ENCODE results near the gene EEF1AKMT3. TPM values are rescaled to one million over a fixed set of nuclear protein-coding genes. Genes with fewer than 3 reads are reported as not detected.

EEF1AKMT3 gene
- total RNA-seq, 4 donors from 2014 or later = 1.9 to 6.7 (median 4.3) TPM

DNA sequence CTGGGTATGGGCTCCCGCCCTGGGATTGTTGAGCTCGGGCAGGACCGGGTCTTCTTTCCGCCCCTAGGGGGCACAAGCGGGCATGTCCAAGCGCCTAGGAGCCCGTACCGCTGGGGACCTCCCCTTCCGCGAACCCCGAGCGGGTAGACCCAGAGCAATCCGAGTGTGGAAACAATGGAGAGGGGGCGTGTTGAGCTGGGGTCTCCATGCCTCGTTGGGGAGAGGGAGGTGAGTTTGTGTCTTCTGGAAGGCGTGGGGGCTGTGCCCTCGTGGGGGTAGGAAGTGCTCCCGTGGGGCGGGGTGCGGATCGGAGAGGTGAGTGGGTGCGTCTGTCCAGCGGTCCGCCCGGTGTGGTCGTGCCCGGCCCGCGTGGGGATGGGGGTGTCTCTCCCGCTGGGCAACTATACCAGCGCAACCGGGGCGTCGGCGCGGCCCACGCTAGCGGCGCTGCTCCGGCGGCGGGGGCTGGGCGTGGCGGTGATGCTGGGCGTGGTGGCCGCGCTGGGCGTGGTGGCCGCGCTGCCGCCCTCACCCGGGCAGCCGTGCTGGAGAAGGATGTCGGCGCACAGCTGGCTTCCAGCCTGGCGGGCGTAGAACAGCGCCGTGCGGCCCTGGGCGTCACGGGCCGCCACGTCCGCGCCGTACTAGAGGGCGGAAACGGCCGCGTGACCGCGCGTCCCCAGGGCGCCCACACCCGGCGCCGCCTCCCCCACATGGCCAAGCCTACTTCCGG lies 46.1 kb upstream of the EEF1AKMT3 start:
- H3K36me3 ChIP-seq = no peaks in the 10 kb centered on the region
- no peaks in the 10 kb centered on the region for H3K9me3 ChIP-seq
- TF ChIP-seq, protein P1, sequence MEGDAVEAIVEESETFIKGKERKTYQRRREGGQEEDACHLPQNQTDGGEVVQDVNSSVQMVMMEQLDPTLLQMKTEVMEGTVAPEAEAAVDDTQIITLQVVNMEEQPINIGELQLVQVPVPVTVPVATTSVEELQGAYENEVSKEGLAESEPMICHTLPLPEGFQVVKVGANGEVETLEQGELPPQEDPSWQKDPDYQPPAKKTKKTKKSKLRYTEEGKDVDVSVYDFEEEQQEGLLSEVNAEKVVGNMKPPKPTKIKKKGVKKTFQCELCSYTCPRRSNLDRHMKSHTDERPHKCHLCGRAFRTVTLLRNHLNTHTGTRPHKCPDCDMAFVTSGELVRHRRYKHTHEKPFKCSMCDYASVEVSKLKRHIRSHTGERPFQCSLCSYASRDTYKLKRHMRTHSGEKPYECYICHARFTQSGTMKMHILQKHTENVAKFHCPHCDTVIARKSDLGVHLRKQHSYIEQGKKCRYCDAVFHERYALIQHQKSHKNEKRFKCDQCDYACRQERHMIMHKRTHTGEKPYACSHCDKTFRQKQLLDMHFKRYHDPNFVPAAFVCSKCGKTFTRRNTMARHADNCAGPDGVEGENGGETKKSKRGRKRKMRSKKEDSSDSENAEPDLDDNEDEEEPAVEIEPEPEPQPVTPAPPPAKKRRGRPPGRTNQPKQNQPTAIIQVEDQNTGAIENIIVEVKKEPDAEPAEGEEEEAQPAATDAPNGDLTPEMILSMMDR (IDR thresholded peaks at IDR 0.05) = peak; percentile 65 to 77 (median 73)
- no peak for TF ChIP-seq EP300 (IDR thresholded peaks at IDR 0.05; ENCODE audit: low read depth)
- H3K4me1 ChIP-seq = peaks cover 3 to 17% (median 9%) of the 10 kb centered on the region in 4 donors
- DNase-seq = peak; percentile 87
- H3K27ac ChIP-seq = peak overlapping the region; percentile 23 to 70 (median 26)
- intact Hi-C loops (cut with DNase I; ENCODE audit: low total_unique reads) = no loop called here
- peaks cover 23% of the 10 kb centered on the region for H3K27me3 ChIP-seq
- in situ Hi-C loops (cut with MboI; ENCODE audit: low pct_ligation_motif_present in 1 of 4, low pct_unique_long_range_greater_than_20kb in 1 of 4, low sequenced_read_pairs in 3 of 4) = no loop called here
- 38% methylated on average over 77 of the region's 79 CpGs; no CpG with 5 or more reads in 1 of the 2 donors for WGBS, 2 donors (ENCODE audit: low coverage in 1 of 2)
- peak overlapping the region; percentile 2 to 59 (median 42) for H3K4me3 ChIP-seq

DNA sequence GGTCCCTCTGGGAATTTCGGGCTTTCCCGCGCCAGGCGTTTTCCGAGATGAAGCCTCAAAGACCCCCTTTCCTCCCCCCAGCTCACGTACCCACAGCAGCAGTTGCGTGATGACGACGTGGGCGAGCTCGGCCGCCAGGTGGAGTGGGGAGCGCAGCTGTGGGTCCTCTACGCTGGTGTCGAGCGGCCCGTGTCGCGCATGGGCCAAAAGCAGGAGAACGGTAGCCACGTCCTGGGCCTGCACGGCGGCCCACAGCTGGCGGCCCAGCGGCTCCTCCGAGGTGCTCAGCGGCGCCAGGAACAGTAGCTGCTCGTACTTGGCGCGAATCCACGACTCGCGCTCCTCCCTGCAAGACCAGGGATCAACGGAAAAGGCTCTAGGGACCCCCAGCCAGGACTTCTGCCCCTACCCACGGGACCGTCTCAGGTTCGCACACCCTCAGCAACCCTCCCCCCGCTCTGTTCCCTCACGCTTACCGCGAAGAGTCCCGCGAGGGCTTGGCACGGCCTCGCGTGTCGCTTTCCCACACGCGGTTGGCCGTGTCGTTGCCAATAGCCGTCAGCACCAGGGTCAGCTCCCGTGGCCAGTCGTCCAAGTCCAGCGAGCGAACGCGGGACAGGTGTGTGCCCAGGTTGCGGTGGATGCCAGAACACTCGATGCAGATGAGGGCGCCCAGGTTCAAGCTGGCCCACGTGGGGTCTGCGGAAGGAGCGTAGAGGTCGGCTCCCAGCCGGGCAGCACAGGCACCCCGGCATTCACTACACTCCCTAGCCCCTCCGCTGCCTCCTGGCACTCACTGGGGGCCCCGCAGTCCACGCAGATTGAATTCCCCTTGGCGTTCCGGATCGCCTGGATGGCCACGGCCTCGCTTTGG lies 45.3 kb upstream of the EEF1AKMT3 start:
- no peak for TF ChIP-seq EP300 (IDR thresholded peaks at IDR 0.05; ENCODE audit: low read depth)
- TF ChIP-seq, protein P1 (IDR thresholded peaks at IDR 0.05) = peak; percentile 27 to 42 (median 36)
- in situ Hi-C loops (cut with MboI; ENCODE audit: low pct_ligation_motif_present in 1 of 4, low pct_unique_long_range_greater_than_20kb in 1 of 4, low sequenced_read_pairs in 3 of 4) (no loop called here), intact Hi-C loops (cut with DNase I; ENCODE audit: low total_unique reads) (no loop called here)
- H3K4me3 ChIP-seq = peak overlapping the region; percentile 2 to 59 (median 42)
- H3K4me1 ChIP-seq = peaks cover 3 to 17% (median 9%) of the 10 kb centered on the region in 4 donors
- DNase-seq = peak; percentile 33
- 45% methylated on average over 61 of the region's 76 CpGs; no CpG with 5 or more reads in 1 of the 2 donors for WGBS, 2 donors (ENCODE audit: low coverage in 1 of 2)
- peak overlapping the region; percentile 23 to 70 (median 26) for H3K27ac ChIP-seq
- no peaks in the 10 kb centered on the region for H3K36me3 ChIP-seq
- peaks cover 30% of the 10 kb centered on the region for H3K27me3 ChIP-seq
- H3K9me3 ChIP-seq = no peaks in the 10 kb centered on the region

- Histone ChIP-seq H3K27ac (no peak overlapping the region), H3K4me3 (no peak overlapping the region), H3K4me1 (peaks cover 3 to 17% (median 9%) of the 10 kb centered on the region in 4 donors), H3K9me3 (no peaks in the 10 kb centered on the region), H3K27me3 (peaks cover 37% of the 10 kb centered on the region), H3K36me3 (no peaks in the 10 kb centered on the region)
- no peak for DNase-seq
- TF ChIP-seq POLR2A (IDR thresholded peaks at IDR 0.05) (no peak), POLR2AphosphoS5 (IDR thresholded peaks at IDR 0.05) (no peak), EP300 (IDR thresholded peaks at IDR 0.05; ENCODE audit: low read depth) (no peak)
- TF ChIP-seq, protein P1 (IDR thresholded peaks at IDR 0.05) = no peak
- intact Hi-C loops (cut with DNase I; ENCODE audit: low total_unique reads) (no loop called here), in situ Hi-C loops (cut with MboI; ENCODE audit: low pct_ligation_motif_present in 1 of 4, low pct_unique_long_range_greater_than_20kb in 1 of 4, low sequenced_read_pairs in 3 of 4) (no loop called here)
- WGBS, 2 donors (ENCODE audit: low coverage in 1 of 2) = 37 to 56% methylated on average over 11 to 20 of the region's 21 CpGs
These were observed 44.5 kb upstream of the EEF1AKMT3 start for GRCh38 chr12:57727758-57728395.

DNA sequence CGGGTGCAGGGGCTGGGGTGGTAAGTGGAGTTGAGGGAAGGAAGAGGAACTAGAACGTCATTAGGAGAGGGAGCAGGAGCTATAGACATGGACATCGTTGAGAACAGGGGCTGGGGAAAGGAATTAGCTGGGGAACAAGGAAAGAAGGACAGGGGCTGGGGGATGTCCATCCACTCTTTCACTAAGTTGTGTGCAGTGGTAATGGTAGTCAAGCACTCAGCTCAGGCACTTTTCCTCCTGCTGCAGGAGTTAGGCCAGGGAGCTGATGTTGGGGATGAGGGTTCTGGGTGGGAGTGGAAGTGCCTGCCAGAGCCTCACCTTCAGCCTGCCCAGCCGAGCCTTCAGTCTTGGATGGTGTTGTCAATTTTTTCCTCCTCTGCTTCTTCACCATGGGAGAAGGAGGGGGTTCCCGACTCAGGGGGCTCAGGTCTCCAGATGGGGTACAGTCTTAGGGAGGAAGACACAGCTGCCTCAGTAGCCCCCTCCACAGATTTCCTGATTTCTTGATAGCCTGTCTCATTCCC lies 43.0 kb upstream of the EEF1AKMT3 start:
- H3K9me3 ChIP-seq = no peaks in the 10 kb centered on the region
- no peak overlapping the region for H3K27ac ChIP-seq
- TF ChIP-seq POLR2AphosphoS5 (IDR thresholded peaks at IDR 0.05) (no peak), EP300 (IDR thresholded peaks at IDR 0.05; ENCODE audit: low read depth) (no peak), POLR2A (IDR thresholded peaks at IDR 0.05) (no peak)
- TF ChIP-seq, protein P1 (IDR thresholded peaks at IDR 0.05) = no peak
- in situ Hi-C loops (cut with MboI; ENCODE audit: low pct_ligation_motif_present in 1 of 4, low pct_unique_long_range_greater_than_20kb in 1 of 4, low sequenced_read_pairs in 3 of 4) = no loop called here
- H3K4me3 ChIP-seq = no peak overlapping the region
- H3K27me3 ChIP-seq = peaks cover 46% of the 10 kb centered on the region
- H3K4me1 ChIP-seq = peaks cover 3 to 17% (median 9%) of the 10 kb centered on the region in 4 donors
- intact Hi-C loops (cut with DNase I; ENCODE audit: low total_unique reads) = no loop called here
- no peak for DNase-seq
- no peaks in the 10 kb centered on the region for H3K36me3 ChIP-seq
- WGBS, 2 donors (ENCODE audit: low coverage in 1 of 2) = 6 to 45% methylated on average over 2 to 5 of the region's 5 CpGs
